GM18861 (cell line): ENCODE measurements around the gene XYLT1.

Experiments
- ATAC-seq: cut with Tn5 transposase; IDR thresholded peaks from one replicate; pipeline ENCODE4 v1.9.1; 2021; ENCODE audit not compliant: unreplicated experiment

XYLT1 gene

GRCh38 chr16:17269439-17269838 is 201.3 kb downstream of the XYLT1 start:
- ATAC-seq: no peak

DNA sequence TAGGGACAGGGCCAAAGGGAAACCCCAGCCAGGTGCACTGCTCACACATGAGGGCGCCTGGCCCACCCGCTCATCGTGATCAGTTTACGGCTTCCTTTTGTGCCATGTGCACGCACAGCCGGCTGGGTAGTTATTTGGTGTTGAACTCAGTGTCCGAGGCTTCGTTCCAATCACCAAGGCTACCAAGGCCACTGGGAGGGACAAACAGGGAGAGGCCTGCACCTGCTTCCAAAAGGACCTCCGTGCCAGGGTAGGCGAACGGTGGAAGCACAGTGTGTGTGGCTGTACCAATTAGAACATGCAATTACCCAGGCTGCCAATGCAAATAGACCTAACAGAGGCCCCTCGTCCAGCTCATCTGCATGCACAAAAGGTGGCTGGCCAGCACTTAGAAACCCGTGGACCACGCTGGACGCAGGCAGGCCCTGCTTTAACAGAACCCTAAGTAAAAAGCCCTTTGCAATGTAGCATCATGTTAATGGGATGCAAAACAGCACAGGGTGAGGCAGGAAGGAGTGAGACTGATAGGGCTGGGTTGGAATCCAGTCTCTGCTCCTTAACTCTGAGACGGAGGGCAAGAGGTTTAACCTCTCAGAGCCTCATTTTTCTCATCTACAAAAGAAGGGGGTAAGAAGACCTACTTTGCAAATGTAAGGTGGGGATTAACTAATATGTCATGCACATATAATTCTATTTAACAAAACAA is 204.0 kb downstream of the XYLT1 start:
- ATAC-seq: no peak

DNA sequence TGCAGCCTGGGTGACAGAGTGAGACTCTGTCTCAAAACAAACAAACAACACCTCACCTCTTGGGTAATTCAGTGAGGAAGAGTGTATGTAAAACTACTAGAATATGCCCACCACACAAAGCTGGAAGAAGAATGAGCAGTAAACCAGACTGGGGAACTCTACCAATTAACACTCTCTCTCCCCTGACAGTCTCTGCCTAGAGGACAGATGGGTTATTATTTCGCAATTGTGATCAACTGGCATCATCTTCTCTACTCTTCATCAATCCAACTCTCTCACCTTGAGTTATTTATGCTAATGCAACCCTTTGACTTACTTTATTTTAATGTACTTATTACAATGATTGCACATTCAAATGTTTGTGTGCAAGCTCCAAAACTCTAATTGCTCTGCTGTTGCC is 205.6 kb downstream of the XYLT1 start:
- no peak for ATAC-seq

DNA sequence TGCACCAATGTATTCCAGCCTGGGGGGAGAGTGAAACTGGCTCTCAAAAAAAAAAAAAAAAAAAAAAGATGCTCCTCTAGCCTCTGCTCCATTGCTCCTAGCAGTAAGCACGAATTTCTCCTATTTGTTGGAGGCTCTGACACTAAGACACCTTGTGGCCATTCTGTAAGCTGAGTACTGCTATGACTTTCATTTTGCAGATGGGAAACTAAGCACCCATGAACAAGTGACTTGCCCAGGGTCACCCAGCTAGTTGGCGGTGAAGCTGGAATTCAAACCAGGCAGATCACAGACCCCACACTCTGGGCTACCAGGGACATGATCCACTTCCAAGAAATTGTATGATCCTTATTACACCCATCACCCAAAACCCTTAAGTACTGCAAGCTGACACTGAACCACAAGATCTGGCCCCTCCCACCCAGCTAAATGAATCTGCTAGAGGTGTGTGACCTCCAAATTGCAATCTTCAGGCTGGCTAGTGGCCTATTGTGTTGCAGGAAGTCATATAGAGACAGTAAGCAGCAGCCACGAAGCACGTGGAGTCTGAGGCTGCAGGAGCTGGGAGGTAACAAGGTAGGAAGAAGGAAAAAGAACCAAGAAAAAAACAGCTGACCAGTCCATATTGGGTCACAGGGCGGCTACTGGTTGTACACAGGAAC is 209.4 kb downstream of the XYLT1 start:
- no peak for ATAC-seq

GRCh38 chr16:17260276-17260849 is 210.4 kb downstream of the XYLT1 start:
- no peak for ATAC-seq

DNA sequence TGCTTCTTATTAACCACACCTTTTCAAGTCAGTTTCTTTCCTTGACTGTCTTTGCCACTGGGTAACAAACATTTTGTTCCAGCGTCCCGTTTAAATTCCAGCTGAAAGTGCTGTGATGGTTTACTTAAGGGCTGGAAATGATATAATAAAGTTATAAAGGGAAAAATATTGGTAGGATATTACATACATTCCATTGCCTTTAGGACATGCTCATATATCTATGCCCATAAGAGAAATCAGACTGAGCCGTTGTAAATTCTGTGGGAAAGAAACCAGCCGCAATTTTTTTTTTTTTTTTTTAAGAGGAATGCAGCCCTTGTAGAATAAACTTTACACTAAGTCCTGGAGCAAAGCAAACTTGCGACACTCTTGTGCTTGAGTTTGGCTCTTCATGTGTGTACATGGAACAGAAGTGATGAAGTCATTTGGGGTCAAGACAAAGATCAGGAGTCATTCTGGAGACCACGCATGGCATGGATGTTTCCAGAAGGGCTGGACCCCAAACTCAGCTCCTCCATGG is 210.9 kb downstream of the XYLT1 start:
- ATAC-seq: no peak

GRCh38 chr16:17258848-17259713 is 211.7 kb downstream of the XYLT1 start:
- no peak for ATAC-seq

DNA sequence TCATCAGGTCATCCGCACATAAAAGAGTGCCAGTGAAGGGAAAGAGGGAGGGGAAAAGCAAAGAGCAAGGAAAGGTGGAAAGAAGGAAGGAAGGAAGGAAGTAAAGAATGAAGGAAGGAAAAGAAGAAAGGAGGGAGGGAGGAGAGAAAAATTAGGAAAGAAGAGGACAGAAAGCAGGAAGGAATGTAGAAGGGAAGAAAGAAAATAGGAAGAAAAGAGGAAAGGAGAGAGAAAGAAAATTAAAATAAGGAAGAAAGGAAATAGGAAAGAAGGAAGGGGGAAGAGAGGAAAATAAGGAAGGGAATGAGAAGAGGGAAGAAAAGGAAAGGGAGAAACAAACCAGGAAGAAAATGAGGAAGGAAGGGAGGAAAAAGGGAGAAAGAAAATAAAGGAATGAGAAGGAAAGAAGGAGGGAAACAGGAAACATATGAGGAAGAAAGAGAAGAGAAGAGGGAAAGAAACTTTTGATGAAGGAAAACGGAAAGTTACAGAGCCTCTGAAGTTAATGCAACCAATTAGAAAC is 212.6 kb downstream of the XYLT1 start:
- no peak for ATAC-seq

GRCh38 chr16:17257426-17258023 is 213.2 kb downstream of the XYLT1 start:
- ATAC-seq: no peak

DNA sequence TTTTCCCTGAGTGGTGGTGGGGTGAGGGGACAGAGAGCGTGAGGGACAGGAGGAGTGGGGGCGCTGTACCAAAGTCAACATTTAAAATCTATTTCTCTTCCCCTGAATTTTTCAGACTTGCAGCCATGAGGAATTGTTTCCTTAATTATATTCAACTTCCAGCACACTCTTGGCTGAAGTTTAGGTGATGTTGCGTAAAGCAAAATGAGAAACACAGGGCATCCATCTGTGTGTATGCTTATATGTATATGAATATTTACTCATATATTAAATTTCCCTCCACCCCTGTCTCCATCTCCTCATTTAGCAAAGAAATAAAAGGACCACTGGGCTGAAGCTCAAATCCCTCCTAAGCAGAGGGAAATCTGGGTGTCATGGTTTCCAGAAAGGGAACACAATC is 218.1 kb downstream of the XYLT1 start:
- ATAC-seq: no peak

- no peak for ATAC-seq
Measured at GRCh38 chr16:17252064-17252463, 218.7 kb downstream of the XYLT1 start.

GRCh38 chr16:17251496-17251895 is 219.3 kb downstream of the XYLT1 start:
- no peak for ATAC-seq

DNA sequence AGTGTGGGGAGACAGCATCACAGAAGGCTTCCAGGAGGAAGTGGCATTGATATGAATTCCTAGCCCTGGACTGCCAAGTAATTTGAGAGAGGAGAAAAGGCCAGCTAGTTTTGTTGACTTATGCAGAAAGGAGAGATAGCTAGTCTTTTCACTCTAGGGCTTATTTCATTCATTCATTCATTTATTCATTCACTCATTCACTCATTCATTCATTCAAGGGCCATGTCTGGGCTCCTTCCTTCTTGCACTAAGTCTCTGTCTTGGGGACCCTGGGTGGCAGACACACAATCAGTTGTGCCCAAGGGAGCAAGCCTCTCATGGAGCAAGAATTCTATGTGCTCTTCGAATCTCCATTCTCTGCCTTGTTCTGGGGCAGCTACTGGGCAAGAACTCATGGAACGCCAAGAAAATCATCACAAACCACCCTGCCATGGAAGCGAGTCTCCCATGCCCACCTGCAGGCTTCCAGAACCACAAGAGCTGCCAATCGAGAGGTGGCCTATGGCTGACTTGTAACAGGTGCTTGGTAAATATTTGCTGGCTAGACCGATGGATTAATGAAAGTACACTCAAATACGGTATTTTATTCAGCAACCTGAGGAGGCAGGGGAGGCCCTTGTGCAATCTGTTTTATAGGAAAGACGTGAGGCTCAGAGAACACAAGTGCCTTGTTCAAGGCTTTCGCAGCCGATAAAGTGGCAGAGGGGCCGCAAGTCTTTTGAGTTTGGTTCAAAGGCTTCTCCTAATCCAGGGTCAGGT is 223.6 kb downstream of the XYLT1 start:
- ATAC-seq: no peak

- ATAC-seq: no peak
Measured at GRCh38 chr16:17246268-17246885, 224.4 kb downstream of the XYLT1 start.

DNA sequence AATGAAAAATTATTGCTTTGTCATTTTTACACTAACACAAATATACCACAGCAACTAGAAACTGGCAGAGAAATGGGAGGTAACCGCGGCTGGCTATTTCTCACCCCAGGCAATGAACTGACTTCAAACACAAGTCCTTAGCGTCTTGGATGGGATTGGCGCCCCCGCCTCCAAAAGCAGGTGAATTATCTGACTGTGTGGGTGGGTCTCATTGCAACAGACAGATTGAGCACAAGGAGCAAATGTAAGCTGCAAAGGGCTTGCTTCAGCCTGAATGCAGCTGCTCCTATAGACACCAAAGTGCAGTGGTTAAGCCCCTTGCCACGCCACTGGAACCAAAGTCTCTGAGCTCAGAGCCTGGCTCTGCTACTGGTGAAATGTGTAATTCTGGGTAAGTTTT is 225.0 kb downstream of the XYLT1 start:
- ATAC-seq: no peak

- no peak for ATAC-seq
Measured at GRCh38 chr16:17244872-17245551, 225.7 kb downstream of the XYLT1 start.

DNA sequence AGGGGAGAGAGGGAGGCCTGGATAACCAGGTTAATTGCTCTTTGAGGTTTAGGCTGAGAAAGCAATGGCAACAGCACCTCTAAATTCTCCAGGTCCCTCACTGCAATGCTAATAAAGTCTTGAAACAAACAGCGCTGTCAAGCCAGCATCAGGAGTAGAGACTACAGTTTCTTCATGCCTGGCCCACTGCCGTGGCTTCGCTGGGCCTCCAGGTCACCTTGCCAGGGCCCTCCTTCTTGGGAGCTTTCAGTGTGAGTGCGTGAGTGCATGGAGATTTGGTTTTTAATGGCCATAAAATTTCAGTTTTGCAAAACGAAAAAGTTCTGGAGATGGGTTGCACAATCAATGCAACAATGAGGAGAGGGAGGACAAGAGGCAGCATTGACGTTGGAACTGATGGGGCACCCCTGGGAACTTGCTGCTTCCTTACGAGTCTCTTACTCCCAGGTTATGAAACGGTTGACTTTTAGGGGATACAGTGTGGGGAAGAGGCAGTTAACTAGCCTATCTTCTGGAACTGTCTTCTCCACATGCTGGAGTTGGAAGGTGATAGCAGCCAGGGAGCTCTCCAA is 229.4 kb downstream of the XYLT1 start:
- ATAC-seq: no peak

GRCh38 chr16:17238285-17239028 is 232.3 kb downstream of the XYLT1 start:
- no peak for ATAC-seq
